ENCODE results near the gene TBC1D12.

The TBC1D12 gene

DNA sequence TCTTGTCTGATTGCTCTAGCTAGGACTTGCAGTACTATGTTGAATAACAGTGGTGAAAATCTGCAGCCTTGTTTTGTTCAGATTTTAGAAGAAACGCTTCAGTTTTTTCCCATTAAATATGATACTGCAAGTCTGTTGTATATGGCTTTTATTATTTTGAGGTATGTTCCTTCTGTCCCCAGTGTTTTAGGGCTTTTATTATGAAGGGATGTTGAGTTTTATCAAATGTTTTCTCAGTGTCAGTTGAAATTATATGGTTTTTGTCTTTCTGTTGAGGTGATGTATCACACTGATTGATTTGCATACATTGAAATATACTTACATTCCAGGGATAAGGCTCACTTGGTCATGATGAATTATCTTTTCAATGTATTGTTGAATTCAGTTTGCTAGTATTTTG lies 82.8 kb downstream of the TBC1D12 start:
- no peak overlapping the region for H3K4me3 ChIP-seq (replicated peaks; ENCODE audit: low read depth, low read length)
- H3K27me3 ChIP-seq (replicated peaks; ENCODE audit: control insufficient read depth, insufficient read depth, low read length), result no peaks in the 10 kb centered on the region
- no peaks in the 10 kb centered on the region for H3K36me3 ChIP-seq (ENCODE audit: control insufficient read depth, insufficient read depth, low read length)
- DNase-seq (ENCODE audit: extremely low read depth, insufficient read length), result no peak
- TF ChIP-seq, protein P1, sequence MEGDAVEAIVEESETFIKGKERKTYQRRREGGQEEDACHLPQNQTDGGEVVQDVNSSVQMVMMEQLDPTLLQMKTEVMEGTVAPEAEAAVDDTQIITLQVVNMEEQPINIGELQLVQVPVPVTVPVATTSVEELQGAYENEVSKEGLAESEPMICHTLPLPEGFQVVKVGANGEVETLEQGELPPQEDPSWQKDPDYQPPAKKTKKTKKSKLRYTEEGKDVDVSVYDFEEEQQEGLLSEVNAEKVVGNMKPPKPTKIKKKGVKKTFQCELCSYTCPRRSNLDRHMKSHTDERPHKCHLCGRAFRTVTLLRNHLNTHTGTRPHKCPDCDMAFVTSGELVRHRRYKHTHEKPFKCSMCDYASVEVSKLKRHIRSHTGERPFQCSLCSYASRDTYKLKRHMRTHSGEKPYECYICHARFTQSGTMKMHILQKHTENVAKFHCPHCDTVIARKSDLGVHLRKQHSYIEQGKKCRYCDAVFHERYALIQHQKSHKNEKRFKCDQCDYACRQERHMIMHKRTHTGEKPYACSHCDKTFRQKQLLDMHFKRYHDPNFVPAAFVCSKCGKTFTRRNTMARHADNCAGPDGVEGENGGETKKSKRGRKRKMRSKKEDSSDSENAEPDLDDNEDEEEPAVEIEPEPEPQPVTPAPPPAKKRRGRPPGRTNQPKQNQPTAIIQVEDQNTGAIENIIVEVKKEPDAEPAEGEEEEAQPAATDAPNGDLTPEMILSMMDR (IDR thresholded peaks at IDR 0.05; ENCODE audit: insufficient read depth, low read length, poor library complexity, severe bottlenecking), result no peak

DNA sequence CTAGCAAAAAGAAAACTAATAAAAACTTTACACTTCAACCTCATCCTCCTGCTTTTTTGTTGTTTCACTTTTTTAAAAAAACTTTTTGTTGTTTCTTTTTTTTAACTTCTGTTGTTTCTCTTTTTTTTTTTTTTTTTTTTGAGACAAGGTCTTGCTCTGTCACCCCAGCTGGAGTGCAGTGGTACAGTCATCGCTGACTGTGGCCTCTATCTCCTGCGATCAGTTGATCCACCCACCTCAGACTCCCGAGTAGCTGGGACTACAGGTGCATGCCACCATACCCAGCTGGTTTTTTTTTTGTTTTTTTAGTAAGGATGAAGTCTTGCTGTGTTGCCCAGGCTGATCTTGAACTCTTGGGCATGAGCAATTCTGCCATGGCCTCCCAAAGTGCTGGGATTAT lies 85.2 kb downstream of the TBC1D12 start:
- DNase-seq (ENCODE audit: extremely low read depth, insufficient read length), result no peak
- Histone ChIP-seq H3K4me3 (replicated peaks; ENCODE audit: low read depth, low read length) (no peak overlapping the region), H3K36me3 (ENCODE audit: control insufficient read depth, insufficient read depth, low read length) (no peaks in the 10 kb centered on the region), H3K27me3 (replicated peaks; ENCODE audit: control insufficient read depth, insufficient read depth, low read length) (no peaks in the 10 kb centered on the region)
- TF ChIP-seq, protein P1 (IDR thresholded peaks at IDR 0.05; ENCODE audit: insufficient read depth, low read length, poor library complexity, severe bottlenecking), result no peak

DNA sequence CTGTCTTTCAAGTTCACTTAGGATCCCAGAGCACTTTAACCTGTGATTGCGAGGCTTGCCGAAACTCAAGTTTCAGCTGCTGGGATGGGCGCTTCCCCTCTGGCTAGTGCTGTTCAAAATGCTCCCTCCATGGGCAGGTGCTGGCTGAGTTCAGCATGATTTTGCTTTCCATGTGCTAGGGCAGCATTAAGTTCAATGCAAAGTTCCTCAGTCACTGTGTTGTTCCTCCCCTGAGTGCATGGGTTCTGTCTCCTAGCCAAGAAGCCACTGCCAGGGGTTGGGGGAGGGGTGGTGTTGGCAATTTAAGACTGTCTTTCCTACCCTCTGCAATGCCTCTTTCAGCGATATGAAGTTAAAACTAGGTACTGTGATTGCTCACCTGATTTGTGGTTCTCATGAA lies 86.8 kb downstream of the TBC1D12 start:
- TF ChIP-seq, protein P1 (IDR thresholded peaks at IDR 0.05; ENCODE audit: insufficient read depth, low read length, poor library complexity, severe bottlenecking), result no peak
- no peaks in the 10 kb centered on the region for H3K36me3 ChIP-seq (ENCODE audit: control insufficient read depth, insufficient read depth, low read length)
- no peak overlapping the region for H3K4me3 ChIP-seq (replicated peaks; ENCODE audit: low read depth, low read length)
- no peaks in the 10 kb centered on the region for H3K27me3 ChIP-seq (replicated peaks; ENCODE audit: control insufficient read depth, insufficient read depth, low read length)
- DNase-seq (ENCODE audit: extremely low read depth, insufficient read length), result no peak

DNA sequence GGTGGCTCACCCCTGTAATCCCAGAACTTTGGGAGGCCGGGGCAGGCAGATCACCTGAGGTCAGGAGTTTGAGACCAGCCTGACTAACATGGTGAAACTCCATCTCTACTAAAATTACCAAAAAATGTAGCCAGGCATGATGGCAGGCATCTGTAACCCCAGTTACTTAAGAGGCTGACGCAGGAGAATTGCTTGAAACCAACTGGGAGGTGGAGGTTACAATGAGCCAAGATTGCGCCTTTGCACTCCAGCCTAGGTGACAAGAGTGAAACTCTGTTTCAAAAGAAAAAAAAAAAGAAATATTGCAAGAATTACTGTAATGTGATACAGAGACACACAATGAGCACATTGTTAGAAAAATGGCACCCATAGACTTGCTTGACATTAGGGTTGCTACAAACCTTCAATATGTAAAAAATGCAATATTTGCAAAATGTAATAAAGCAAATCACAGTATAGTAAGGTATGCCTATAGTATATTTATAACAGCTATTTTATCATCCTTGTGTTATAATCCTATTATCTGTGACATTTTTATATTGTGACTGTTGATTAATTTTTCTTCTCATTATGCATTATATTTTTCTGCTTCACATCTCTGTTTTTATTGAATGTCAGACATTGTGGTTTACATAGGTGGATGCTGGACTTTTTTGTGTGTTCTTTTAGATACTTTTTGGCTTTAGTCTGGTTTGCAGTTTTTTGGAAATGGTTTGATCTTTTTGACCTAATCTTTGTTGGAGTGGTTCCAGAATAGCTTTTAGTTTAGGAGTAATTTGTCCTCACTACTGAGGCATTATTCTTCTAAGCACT lies 87.8 kb downstream of the TBC1D12 start:
- Histone ChIP-seq H3K4me3 (replicated peaks; ENCODE audit: low read depth, low read length) (no peak overlapping the region), H3K27me3 (replicated peaks; ENCODE audit: control insufficient read depth, insufficient read depth, low read length) (no peaks in the 10 kb centered on the region), H3K36me3 (ENCODE audit: control insufficient read depth, insufficient read depth, low read length) (no peaks in the 10 kb centered on the region)
- DNase-seq (ENCODE audit: extremely low read depth, insufficient read length), result no peak
- TF ChIP-seq, protein P1 (IDR thresholded peaks at IDR 0.05; ENCODE audit: insufficient read depth, low read length, poor library complexity, severe bottlenecking), result no peak

DNA sequence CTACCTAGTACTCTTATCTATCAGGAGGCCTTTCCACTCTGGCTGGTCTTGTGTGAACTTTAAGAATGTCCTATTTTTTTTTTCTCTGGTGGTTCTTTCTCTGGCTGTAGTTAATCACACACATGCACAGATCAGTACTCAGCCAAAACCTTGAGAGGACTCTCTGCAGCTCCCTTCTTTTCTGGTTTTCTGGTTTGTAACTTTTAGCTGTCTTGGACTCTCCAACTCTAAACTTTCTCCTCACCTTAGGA lies 88.4 kb downstream of the TBC1D12 start:
- H3K4me3 ChIP-seq (replicated peaks; ENCODE audit: low read depth, low read length), result no peak overlapping the region

More for the DNA sequence above, 88.4 kb downstream of the TBC1D12 start:
- no peaks in the 10 kb centered on the region for H3K27me3 ChIP-seq (replicated peaks; ENCODE audit: control insufficient read depth, insufficient read depth, low read length)
- H3K36me3 ChIP-seq (ENCODE audit: control insufficient read depth, insufficient read depth, low read length), result no peaks in the 10 kb centered on the region
- TF ChIP-seq, protein P1 (IDR thresholded peaks at IDR 0.05; ENCODE audit: insufficient read depth, low read length, poor library complexity, severe bottlenecking), result no peak
- no peak for DNase-seq (ENCODE audit: extremely low read depth, insufficient read length)
